SK-N-SH (cell line): Measurements from ENCODE around the gene C10orf62. TPM values are rescaled to one million over a fixed set of nuclear protein-coding genes. Genes with fewer than 3 reads are reported as not detected.

Experiments used
- CTCF ChIA-PET: fragments of 300-600, 350-600 bp; formaldehyde crosslinking; extraction: SDS; loops from one replicate; lab custom pipeline; 2021; lab: Yijun Ruan, JAX
- POLR2A ChIA-PET: fragments of 350-600 bp; sonication (Branson Sonifier 250); formaldehyde crosslinking; extraction: SDS; loops from one replicate; lab custom pipeline; 2020; ENCODE audit warnings: antibody characterized with exemption, inconsistent platforms; lab: Yijun Ruan, JAX
- DNase-seq: peaks from one replicate; pipeline ENCODE4 v3.0.0; 2012
- H2AFZ ChIP-seq: fragments of 200-600 bp; sonication (generic); 2 replicates; pipeline ENCODE4 v1.8.1; 2016; ENCODE audit warnings: antibody characterized with exemption, mild to moderate bottlenecking, low read depth
- H3F3A ChIP-seq: fragments of 200-600 bp; sonication (generic); replicated peaks from 2 replicates; pipeline ENCODE3; 2016; ENCODE audit warnings: antibody characterized with exemption, mild to moderate bottlenecking; ENCODE audit not compliant: insufficient read depth
- H3K27ac ChIP-seq, 2 experiments: fragments of 200-500 bp in 1 of 2; fragments of 200-600 bp in 1 of 2; sonication (Bioruptor generic) in 1 of 2; sonication (generic), shearing (Covaris generic) in 1 of 2; 2 replicates each; pipeline versions ENCODE4 v1.5.1 to v1.6.1; 2014 to 2016; ENCODE audit warnings: low read depth in 2 of 2, inconsistent platforms in 1 of 2, low read length in 1 of 2, mild to moderate bottlenecking in 1 of 2, mixed read lengths in 1 of 2
- H3K27me3 ChIP-seq: fragments of 200-600 bp; sonication (generic), shearing (Covaris generic); 2 replicates; pipeline ENCODE4 v1.6.1; 2016; ENCODE audit warnings: mixed run types; ENCODE audit not compliant: insufficient read depth
- H3K36me3 ChIP-seq, 2 experiments: fragments of 200-500 bp in 1 of 2; fragments of 200-600 bp in 1 of 2; sonication (Bioruptor generic) in 1 of 2; sonication (generic) in 1 of 2; replicated peaks in 1 of 2; 2 replicates each; pipeline versions ENCODE3 to v1.5.1; 2014 to 2016; ENCODE audit warnings: low read length in 1 of 2, mild to moderate bottlenecking in 1 of 2; ENCODE audit not compliant: insufficient read depth in 2 of 2, control insufficient read depth in 1 of 2
- H3K4me1 ChIP-seq, 2 experiments: fragments of 200-500 bp in 1 of 2; fragments of 200-600 bp in 1 of 2; sonication (Bioruptor generic) in 1 of 2; sonication (generic), shearing (Covaris generic) in 1 of 2; 2 replicates each; pipeline versions ENCODE4 v1.5.1 to v1.6.1; 2014 to 2016; ENCODE audit warnings: low read depth in 1 of 2, low read length in 1 of 2, mixed run types in 1 of 2; ENCODE audit not compliant: insufficient read depth in 2 of 2, control insufficient read depth in 1 of 2
- H3K4me2 ChIP-seq: fragments of 200-600 bp; sonication (generic), shearing (Covaris generic); 2 replicates; pipeline ENCODE4 v1.6.1; 2017; ENCODE audit warnings: mixed run types
- H3K4me3 ChIP-seq, 2 experiments: fragments of 200-500 bp in 1 of 2; fragments of 200-600 bp in 1 of 2; sonication (Bioruptor generic) in 1 of 2; sonication (generic), shearing (Covaris generic) in 1 of 2; 2 replicates each; pipeline versions ENCODE4 v1.5.1 to v1.8.1; 2014 to 2016; ENCODE audit warnings: low read depth in 2 of 2, inconsistent platforms in 1 of 2, low read length in 1 of 2, mild to moderate bottlenecking in 1 of 2, mixed read lengths in 1 of 2, moderate library complexity in 1 of 2
- H3K79me2 ChIP-seq: fragments of 200-600 bp; sonication (generic); 2 replicates; pipeline ENCODE4 v1.8.1; 2017; ENCODE audit warnings: mild to moderate bottlenecking; ENCODE audit not compliant: insufficient read depth
- H3K9ac ChIP-seq: fragments of 200-600 bp; sonication (generic); 2 replicates; pipeline ENCODE4 v1.6.1; 2017; ENCODE audit warnings: mixed run types
- H3K9me2 ChIP-seq: fragments of 200-600 bp; sonication (generic); 2 replicates; pipeline ENCODE4 v1.6.1; 2017; ENCODE audit warnings: mixed run types
- H3K9me3 ChIP-seq: fragments of 200-600 bp; sonication (generic); 2 replicates; pipeline ENCODE4 v1.6.1; 2017; ENCODE audit warnings: mixed run types, mild to moderate bottlenecking, moderate library complexity
- H4K20me1 ChIP-seq: fragments of 200-600 bp; sonication (generic); 2 replicates; pipeline ENCODE4 v1.6.1; 2017; ENCODE audit warnings: mild to moderate bottlenecking, mixed run types; ENCODE audit not compliant: insufficient read depth
- FOSL2 ChIP-seq: IDR thresholded peaks from 2 replicates; pipeline ENCODE4 v1.4.0; 2012; ENCODE audit warnings: low read depth, mild to moderate bottlenecking, moderate library complexity, borderline replicate concordance
- NFIC ChIP-seq: IDR thresholded peaks from 2 replicates; pipeline ENCODE4 v1.4.0; 2012; ENCODE audit warnings: borderline replicate concordance
- WGBS: methylation state at CpG from one replicate; pipeline ENCODE4 v1.1.6; 2017; ENCODE audit warnings: low lambda C conversion rate; 5-methylcytosine and 5-hydroxymethylcytosine counted together
- polyA plus RNA-seq, 3 experiments: library from polyadenylated mRNA; depleted of rRNA; stranded (reverse); fragments of >200 nt; gene quantifications; 2 replicates each; pipeline ENCODE4 v1.2.3, GENCODE V29; 2012
- TF ChIP-seq, protein P1 (sequence below): IDR thresholded peaks from 2 replicates; pipeline ENCODE4 v1.6.1; 2012; ENCODE audit warnings: mild to moderate bottlenecking, low read depth, low read length, moderate library complexity
- TF ChIP-seq, protein P2 (sequence below): IDR thresholded peaks from 2 replicates; pipeline ENCODE4 v1.4.0; 2012; ENCODE audit warnings: low read depth

The C10orf62 gene
- polyA plus RNA-seq, 1 of the 3 experiments (the other 2 are of a cell fraction) = 0.07 TPM

DNA sequence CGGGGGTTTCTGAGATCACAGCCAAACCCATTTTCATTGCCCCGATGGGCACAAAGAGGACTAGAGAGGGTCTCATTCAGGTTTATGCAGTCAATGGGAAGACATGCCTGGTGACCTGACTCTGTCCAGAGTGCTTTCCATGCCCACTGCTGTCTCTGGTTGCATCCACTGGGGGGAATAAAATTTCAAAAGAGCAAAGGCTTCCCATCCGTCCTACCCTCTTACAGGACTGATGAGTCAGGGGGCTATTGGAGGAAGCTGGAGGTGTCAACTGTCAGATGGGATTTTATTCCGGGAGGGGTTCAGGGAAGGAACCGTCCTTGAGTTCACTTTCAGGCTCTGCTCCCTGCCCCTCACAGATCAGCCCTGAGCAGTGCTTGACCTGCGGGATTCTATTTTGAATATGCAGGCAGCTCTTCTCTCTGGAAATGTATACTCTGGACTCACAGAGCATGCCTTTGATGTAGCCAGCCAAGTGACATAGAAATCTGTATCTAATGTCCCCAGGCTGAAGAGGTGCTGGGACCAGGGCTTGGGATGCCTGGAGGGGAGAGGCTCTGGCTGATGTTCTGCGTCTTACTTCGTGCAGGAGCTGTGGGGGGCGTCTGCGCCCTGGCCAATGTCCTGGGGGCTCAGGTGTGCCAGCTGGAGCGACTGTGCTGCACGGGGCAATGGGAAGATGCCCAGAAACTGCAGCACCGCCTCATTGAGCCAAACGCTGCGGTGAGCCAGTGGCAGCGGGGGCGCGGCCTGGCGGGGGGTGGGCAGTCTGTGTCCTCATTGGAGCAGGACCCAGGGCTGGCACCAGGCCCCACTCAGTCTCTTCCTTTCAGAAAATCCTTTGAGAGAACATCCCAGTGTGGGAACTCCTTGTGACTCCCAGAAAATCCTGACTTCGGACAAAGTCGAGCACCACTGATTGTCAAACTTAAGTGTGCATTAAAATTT is 12.0 kb downstream of the C10orf62 start:
- ChIA-PET CTCF (interaction anchor here (0.9 to 1.5 kb wide), 2 partner anchors 29 to 111 kb away, joined by 3 to 9 read pairs; partner anchors contain the start of gene ANKRD2), POLR2A (no interaction called here)
- H3K4me3 ChIP-seq = no peak overlapping the region
- H3K27ac ChIP-seq = no peak overlapping the region
- H3K9me3 ChIP-seq = no peaks in the 10 kb centered on the region
- DNase-seq = peak; percentile 66
- no peak for TF ChIP-seq FOSL2
- TF ChIP-seq, protein P1, sequence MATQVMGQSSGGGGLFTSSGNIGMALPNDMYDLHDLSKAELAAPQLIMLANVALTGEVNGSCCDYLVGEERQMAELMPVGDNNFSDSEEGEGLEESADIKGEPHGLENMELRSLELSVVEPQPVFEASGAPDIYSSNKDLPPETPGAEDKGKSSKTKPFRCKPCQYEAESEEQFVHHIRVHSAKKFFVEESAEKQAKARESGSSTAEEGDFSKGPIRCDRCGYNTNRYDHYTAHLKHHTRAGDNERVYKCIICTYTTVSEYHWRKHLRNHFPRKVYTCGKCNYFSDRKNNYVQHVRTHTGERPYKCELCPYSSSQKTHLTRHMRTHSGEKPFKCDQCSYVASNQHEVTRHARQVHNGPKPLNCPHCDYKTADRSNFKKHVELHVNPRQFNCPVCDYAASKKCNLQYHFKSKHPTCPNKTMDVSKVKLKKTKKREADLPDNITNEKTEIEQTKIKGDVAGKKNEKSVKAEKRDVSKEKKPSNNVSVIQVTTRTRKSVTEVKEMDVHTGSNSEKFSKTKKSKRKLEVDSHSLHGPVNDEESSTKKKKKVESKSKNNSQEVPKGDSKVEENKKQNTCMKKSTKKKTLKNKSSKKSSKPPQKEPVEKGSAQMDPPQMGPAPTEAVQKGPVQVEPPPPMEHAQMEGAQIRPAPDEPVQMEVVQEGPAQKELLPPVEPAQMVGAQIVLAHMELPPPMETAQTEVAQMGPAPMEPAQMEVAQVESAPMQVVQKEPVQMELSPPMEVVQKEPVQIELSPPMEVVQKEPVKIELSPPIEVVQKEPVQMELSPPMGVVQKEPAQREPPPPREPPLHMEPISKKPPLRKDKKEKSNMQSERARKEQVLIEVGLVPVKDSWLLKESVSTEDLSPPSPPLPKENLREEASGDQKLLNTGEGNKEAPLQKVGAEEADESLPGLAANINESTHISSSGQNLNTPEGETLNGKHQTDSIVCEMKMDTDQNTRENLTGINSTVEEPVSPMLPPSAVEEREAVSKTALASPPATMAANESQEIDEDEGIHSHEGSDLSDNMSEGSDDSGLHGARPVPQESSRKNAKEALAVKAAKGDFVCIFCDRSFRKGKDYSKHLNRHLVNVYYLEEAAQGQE = 0 out of 2 replicates have a peak, but pooled peaks have one; percentile 52
- TF ChIP-seq, all 33 proteins: peak for 1
- H3K36me3 ChIP-seq = no peaks in the 10 kb centered on the region
- H4K20me1 ChIP-seq = no peaks in the 10 kb centered on the region
- H3K4me1 ChIP-seq = peaks cover 9 to 12% of the 10 kb centered on the region in 2 experiments; a peak in 3 of 4 replicates
- no peak overlapping the region for H3K4me2 ChIP-seq
- no peaks in the 10 kb centered on the region for H3K9me2 ChIP-seq
- no peaks in the 10 kb centered on the region for H3K27me3 ChIP-seq
- 88% methylated on average over 18 of the region's 21 CpGs for WGBS
- no peaks in the 10 kb centered on the region for H3K79me2 ChIP-seq
- H3F3A ChIP-seq = peaks cover 10% of the 10 kb centered on the region
- no peak overlapping the region for H2AFZ ChIP-seq
- H3K9ac ChIP-seq = no peak overlapping the region

DNA sequence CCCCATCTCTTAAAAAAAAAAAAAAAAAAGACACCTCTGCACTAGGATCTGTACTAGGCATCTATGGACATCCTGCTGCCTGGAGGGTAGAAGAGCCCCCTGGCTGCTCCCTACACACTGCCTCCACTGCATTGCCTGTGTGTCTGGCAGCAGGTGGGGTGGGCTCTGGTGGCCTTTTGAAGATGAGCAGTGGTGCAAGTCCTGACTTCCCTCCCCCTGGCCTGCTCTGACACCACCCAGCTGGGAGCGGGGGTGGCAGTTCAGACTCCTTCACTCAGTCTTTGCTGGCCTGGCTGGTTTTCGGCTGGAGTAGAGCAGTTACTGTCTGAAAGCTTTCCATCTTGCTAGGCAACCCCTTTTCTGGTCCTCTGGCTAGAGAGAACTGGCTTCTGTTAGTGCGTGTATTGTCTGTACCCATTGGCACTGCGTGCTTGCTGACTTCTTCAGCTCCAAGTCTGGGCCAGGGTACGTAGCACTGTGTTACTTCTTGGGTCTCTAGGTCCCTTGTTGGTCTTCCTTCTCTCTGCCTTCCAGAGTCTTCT is 17.6 kb downstream of the C10orf62 start:
- Histone ChIP-seq H3K9me3 (no peaks in the 10 kb centered on the region), H2AFZ (no peak overlapping the region), H3K4me3 (no peak overlapping the region), H3K79me2 (no peaks in the 10 kb centered on the region), H3K4me1 (no peaks in the 10 kb centered on the region), H3F3A (no peaks in the 10 kb centered on the region), H3K4me2 (no peak overlapping the region), H4K20me1 (no peaks in the 10 kb centered on the region), H3K9me2 (no peaks in the 10 kb centered on the region), H3K27me3 (no peaks in the 10 kb centered on the region), H3K9ac (no peak overlapping the region), H3K27ac (no peak overlapping the region), H3K36me3 (no peaks in the 10 kb centered on the region)
- no peak for DNase-seq
- TF ChIP-seq, protein P2, sequence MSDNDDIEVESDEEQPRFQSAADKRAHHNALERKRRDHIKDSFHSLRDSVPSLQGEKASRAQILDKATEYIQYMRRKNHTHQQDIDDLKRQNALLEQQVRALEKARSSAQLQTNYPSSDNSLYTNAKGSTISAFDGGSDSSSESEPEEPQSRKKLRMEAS = no peak
- TF ChIP-seq NFIC = no peak
- WGBS = 92% methylated on average over 5 of the region's 5 CpGs
- POLR2A ChIA-PET = no interaction called here
- CTCF ChIA-PET = interaction anchor here (1.3 to 1.6 kb wide), 2 partner anchors 35 to 53 kb away, joined by 3 to 5 read pairs; no protein-coding TSS in a partner anchor
